Peyer's patch (tissue), 4 donors: ENCODE data around the gene SOD2.

Experiments
- CTCF ChIP-seq, 6 experiments: fragments of 450-650 bp in 4 of 6; fragments of 200-600 bp in 2 of 6; sonication (generic) in 1 of 6; IDR thresholded peaks; one replicate each; pipeline ENCODE4 v1.5.1; 2017 to 2019; ENCODE audit warnings: antibody characterized with exemption in 6 of 6, mild to moderate bottlenecking in 3 of 6, moderate library complexity in 1 of 6
- POLR2A ChIP-seq, 2 donors: fragments of 450-650 bp; IDR thresholded peaks; one replicate each; pipeline ENCODE4 v1.5.1; 2017; ENCODE audit warnings: antibody characterized with exemption in 2 of 2, mild to moderate bottlenecking in 2 of 2, moderate library complexity in 2 of 2

GRCh38 chr6:159719287-159719686, 26.2 kb upstream of the SOD2 start:
- TF ChIP-seq CTCF (IDR thresholded peaks at IDR 0.05) (no peak), POLR2A (IDR thresholded peaks at IDR 0.05) (no peak)
